ENCODE measurements around the gene COL19A1.

DNA sequence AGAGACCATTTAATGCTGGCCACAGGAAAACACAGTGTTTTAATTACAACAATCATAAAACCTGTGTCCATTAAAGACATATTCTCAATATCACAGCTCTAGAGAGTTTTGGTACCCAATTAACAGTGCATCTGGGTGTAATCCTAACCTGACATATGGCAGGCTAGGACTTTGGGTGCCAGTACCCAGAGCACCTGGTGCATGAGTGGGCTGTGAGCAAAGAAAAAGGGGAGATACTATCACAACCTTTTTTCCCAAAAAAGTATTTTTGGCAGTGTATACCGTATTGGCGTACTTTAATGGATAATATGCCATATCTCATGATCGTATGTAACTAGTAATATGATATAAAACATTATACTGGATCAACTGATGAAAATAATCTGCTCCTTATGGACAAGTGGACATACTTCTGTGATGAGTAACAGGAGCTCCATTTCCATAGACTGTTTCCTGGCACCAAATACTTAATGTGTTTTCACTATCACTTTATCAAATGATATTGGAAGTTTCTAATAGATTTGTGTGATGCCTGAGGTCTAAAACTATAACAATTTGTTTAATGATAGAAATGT, 91.7 kb downstream of the COL19A1 start:
- TF ChIP-seq, protein P1, sequence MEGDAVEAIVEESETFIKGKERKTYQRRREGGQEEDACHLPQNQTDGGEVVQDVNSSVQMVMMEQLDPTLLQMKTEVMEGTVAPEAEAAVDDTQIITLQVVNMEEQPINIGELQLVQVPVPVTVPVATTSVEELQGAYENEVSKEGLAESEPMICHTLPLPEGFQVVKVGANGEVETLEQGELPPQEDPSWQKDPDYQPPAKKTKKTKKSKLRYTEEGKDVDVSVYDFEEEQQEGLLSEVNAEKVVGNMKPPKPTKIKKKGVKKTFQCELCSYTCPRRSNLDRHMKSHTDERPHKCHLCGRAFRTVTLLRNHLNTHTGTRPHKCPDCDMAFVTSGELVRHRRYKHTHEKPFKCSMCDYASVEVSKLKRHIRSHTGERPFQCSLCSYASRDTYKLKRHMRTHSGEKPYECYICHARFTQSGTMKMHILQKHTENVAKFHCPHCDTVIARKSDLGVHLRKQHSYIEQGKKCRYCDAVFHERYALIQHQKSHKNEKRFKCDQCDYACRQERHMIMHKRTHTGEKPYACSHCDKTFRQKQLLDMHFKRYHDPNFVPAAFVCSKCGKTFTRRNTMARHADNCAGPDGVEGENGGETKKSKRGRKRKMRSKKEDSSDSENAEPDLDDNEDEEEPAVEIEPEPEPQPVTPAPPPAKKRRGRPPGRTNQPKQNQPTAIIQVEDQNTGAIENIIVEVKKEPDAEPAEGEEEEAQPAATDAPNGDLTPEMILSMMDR (IDR thresholded peaks at IDR 0.05): no peak
- TF ChIP-seq POLR2A (IDR thresholded peaks at IDR 0.05) (no peak), POLR2AphosphoS5 (IDR thresholded peaks at IDR 0.05; ENCODE audit: insufficient read depth in 1 of 2, low read depth in 1 of 2) (no peak)

All from vagina (tissue), 2 donors.